Left lobe of liver (tissue), 2 donors: ENCODE measurements around the gene UBE2A. TPM values are rescaled to one million over a fixed set of nuclear protein-coding genes. Genes with fewer than 3 reads are reported as not detected.

Experiments
- ATAC-seq: fragments of 200-7000 bp; cut with Tn5 transposase; one replicate; pipeline ENCODE4 v1.9.1; 2020; ENCODE audit warnings: mild to moderate bottlenecking, moderate library complexity
- DNase-seq: peaks from one replicate; pipeline ENCODE4 v3.0.0-alpha.2; 2020; ENCODE audit warnings: low spot score
- total RNA-seq: library from RNA; stranded (reverse); gene quantifications from one replicate; pipeline ENCODE4 v1.2.1, GENCODE V29; 2021
- donor health status: DM: no; HTN: no; CAD: no; lungs with moderate emphysema.
- donor health status: DM: no; HTN: yes; CAD: no.

The UBE2A gene
- total RNA-seq, 1 donor from 2014 or later = 13.6 TPM

DNA sequence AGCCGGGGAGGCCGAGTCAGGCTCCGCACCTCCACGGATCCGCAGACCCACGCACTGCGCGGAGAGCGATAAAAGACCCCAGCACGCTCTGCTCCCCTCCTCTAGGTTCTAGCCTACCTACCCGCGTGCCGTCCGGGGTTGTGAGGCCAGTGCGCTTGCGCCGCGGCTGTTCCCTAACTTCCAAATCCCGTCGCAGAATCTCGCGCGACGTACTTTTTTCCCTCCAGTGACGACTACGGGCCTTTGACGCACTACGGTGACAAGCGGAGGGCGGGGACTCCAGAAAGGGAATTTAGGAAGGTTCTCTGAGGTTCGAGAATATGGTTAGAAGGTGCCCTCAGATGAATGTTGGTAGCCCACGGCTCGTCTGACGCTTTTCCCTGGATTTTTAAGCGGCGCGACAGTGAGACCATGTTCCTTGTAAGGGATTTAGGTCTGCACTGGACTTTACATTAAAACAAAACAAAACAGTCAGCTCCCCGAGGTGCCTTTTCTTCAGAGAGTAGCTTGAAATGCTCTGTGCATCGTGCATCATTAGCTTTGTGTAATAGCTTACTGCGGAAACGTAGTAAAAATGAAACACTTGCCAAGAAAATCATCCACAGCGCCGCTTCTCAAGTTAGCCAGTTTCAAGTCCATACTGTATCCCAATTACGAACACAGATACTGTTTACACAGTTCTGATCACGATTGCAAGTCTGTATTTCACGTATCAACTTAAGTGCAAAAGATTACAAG, 32.1 kb downstream of the UBE2A start, which contains the start of gene NKRF:
NKRF (minus strand) TSS at position 145 of the 738 bp plus-strand sequence.
- DNase-seq = peak; percentile 92
- ATAC-seq = peak; percentile 89

DNA sequence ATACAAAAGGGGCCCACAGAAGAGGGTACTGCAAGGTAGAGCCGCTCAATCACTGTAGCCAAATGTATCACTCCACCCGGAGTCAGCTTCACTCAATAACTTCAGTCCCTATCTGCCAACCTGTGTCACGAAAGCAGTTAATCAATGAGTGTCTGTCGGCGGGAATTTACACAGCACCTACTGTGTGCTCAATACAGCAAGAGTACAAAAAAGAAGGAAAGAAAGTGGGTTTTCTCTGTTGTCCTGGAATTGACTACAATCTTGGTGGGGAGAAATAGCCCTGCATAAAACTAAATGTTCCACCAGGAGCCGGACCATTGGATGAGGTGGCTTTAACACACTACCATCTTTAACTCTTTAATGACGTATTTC, 32.6 kb downstream of the UBE2A start:
- DNase-seq (no peak), ATAC-seq (peak; percentile 38)

DNA sequence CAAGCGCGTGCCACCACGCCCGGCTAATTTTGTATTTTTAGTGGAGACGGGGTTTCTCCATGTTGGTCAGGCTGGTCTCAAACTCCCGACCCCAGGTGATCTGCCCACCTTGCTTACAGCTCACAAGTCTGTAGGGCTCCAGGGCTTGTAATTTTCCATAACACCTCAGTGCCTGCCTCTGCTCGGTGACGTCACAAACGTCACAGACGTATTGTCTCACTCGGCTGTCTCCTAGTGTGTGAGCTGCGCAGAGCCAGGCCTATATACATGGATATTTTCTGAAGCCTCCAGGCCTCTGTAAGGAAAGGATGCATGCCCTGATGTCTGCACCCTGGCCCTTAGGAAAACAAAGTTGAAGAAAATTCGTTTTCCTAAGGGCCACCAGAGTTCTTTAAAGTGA, 40.4 kb downstream of the UBE2A start:
- no peak for ATAC-seq

DNA sequence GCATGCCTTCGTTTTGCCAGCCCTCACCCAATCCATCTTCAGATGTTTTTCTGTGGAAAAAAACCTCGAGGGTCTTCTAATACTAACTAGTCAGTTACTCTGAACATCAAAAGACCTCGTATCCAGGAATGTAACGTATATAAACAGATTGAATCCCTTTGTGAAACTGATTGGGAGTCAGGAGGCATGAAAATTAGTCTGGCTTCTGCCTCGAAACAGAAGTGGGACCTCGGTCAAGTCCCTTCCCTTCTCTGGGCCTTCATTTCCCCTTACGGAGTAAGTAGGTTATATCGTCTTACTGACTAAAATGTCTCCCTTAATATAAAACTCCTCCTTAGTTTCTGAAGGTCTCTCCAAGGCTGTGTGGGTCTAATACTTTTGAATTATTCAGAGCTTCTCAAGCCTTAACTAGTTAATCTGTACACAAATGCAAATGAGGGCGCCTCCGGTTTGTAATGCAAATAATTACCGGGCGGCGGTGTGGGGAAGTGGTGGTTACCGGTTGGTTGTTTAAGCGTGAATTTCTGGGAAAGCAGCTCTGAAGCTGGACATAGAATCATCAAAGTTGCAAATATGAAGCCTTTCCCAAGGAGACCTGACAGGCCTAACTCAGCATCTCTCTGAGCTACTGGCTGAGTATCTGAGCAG, 43.3 kb downstream of the UBE2A start:
- ATAC-seq (no peak), DNase-seq (no peak)

More for the DNA sequence above, 40.4 kb downstream of the UBE2A start:
- no peak for DNase-seq

DNA sequence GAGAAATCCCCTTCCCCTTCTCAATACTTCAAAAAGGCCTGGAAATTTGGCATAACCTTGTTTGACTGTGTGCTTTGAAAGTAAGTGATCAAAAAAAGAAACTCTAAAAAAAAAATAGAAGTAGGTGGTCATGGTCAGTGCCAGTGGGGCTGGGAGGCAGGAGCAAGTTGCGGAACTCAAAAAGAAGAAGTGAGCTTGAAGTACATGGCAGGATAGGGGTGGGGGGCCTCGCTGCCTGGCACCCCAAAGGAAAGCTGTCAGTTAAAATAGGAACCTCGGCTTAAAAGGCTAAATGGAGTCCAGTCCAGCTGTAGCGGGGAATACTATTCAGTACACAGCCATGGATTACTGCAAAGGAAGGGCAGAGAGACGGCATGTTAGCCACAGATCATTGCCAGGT, 44.1 kb downstream of the UBE2A start:
- DNase-seq (no peak), ATAC-seq (no peak)

DNA sequence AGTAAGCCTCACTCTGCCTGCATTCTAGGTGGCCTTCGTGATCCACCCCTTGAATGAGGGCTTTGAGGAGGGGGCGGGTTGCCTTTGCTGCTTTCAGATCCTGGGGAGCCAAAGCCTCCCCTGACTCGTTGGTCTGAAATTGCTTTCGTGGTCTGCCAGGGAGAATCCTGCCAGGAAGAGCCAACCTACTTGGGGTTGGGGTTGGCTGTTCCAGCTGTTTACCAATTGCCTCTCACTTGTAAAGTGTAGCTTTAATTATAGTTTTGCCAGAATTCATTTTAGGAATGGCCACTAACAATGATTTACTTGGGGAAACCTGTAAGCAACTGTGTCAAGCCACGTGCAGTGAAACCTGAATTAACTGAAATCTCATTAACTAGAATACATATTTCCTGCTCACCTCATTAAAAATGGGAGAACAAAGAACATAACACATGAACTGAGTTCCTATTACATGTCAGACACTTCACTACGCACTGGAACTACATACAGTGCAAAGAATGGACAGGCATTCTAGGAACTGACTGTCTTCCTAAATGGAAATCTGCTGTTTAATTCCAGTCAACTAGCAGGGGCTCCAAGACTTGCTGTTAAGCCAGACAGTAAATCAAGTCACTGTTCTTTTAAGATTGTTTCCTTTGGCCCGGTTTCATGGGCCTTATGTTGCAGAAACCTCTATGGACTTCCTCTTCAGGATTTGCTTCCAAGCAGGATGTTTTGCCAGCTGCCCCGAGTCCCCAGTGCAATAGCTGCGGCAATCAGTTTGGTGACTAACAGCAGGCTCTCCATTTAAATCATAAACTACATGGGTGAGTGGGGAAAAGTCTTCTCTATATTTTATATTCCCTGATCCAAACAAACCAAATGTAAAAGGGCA, 48.2 kb downstream of the UBE2A start:
- ATAC-seq = peak; percentile 33
- DNase-seq = no peak

DNA sequence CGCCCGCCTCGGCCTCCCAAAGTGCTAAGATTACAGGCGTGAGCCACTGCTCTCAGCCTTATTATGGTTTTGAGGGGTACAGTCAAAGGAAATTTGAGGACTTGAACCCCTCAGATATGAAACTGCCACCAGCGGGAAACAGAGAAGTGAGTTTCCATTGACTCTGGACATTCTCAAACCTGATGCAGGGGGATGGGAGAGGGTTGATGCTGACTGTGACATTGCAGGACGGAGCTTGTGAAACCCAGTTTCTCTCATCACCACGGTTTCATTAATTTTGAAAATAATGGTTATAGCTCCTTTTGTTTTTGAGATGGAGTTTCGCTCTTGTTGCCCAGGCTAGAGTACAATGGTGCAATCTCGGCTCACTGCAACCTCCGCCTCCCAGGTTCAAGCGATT, 50.1 kb downstream of the UBE2A start:
- DNase-seq (no peak), ATAC-seq (no peak)

DNA sequence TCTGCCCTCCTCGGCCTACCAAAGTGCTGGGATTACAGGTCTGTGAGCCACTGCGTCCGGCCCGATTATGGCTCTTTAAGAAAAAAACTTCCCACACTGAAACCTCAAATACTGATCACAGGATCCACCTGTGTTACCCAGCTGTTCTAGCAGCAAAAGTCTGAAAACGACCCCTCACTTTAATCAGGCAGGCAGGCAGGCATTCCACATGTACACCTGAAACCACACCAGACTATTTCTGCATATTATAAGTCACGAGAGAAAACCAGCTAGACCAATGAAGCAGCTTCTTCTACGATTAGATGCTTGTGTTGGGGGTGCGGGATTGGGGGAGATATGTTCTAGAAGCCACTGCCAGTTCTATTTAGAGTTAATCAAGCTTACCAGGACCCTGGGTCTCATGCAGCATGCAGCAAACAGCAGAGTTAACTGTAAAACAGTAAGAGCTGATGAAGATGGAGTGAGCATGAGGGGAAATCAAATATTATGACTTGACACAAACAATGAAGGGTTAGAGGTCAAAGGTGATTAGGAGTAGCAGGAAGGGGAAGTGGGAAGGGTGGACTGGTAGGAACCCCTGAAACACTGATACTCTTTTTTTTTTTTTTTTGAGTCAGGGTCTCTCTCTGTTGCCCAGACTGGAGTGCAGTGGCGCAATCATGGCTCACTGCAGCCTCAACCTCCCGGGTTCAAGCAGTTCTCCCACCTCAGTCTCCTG, 50.7 kb downstream of the UBE2A start:
- no peak for ATAC-seq
- no peak for DNase-seq

DNA sequence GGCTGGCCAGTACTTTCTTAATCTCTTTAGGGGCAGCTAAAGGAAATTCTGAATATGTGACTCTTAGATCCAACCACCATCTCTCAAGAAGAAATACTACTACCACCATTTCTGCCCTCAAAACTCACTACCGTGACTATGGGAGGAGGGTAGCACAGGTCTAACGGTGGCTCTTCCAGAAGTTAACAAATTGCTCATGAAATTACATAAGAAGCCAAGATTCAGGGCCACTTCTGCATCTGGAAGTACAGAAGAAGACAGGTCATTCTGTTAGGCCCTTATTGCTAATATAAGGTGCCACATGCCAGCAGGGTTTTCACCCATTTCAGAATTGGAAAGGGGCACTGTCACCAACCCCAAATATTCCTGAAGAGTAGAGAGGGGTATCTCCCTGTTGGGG, 51.5 kb downstream of the UBE2A start:
- no peak for ATAC-seq

More for the DNA sequence above, 51.5 kb downstream of the UBE2A start:
- no peak for DNase-seq

Other genes starting within 250 kb of the UBE2A start
- gene SLC25A43, start 175.2 kb upstream of the UBE2A start, total RNA-seq = 7.3 TPM
- gene SLC25A5, start 106.1 kb upstream of the UBE2A start, total RNA-seq = 208 TPM
- gene STEEP1, start 9.2 kb upstream of the UBE2A start, total RNA-seq = 6.8 TPM
- gene NKRF, start 31.9 kb downstream of the UBE2A start, total RNA-seq = 4.2 TPM
- gene SEPTIN6, start 118.6 kb downstream of the UBE2A start, total RNA-seq = 13.7 TPM
- 0.45 TPM for gene SOWAHD, start 184.0 kb downstream of the UBE2A start, total RNA-seq
- 513 TPM for gene RPL39, start 217.1 kb downstream of the UBE2A start, total RNA-seq